Activated T-helper 17 cell treated with anti-CD3 and anti-CD28 coated beads, Interleukin-2, amount 50 U/mL, for 72 hours (primary cell): Measurements from ENCODE around the gene SMIM23. TPM values are rescaled to one million over a fixed set of nuclear protein-coding genes. Genes with fewer than 3 reads are reported as not detected.

Experiments used
- total RNA-seq, 2 donors: library from RNA; stranded (reverse); gene quantifications; one replicate each; pipeline ENCODE4 v1.2.3, GENCODE V29; 2022

The SMIM23 gene
- total RNA-seq, 2 donors from 2014 or later: not detected

Other genes starting within 250 kb of the SMIM23 start
- gene FBXW11, start 220.8 kb downstream of the SMIM23 start, total RNA-seq: 10 to 100 TPM; 48.1 to 51.4 TPM